GM23338 (cell line): ENCODE data around the gene PIK3R5. TPM values are rescaled to one million over a fixed set of nuclear protein-coding genes. Genes with fewer than 3 reads are reported as not detected.

Experiments
- ATAC-seq: fragments of 200-7000 bp; cut with Tn5 transposase; 3 replicates; pipeline ENCODE4 v1.9.1; 2020
- DNase-seq: peaks from one replicate; pipeline ENCODE4 v3.0.0-alpha.2; 2015; ENCODE audit warnings: low spot score
- H2AFZ ChIP-seq: fragments of 200-600 bp; sonication (generic); 2 replicates; pipeline ENCODE4 v1.8.0; 2016; ENCODE audit warnings: antibody characterized with exemption, mild to moderate bottlenecking, moderate library complexity
- H3F3A ChIP-seq: fragments of 200-600 bp; sonication (generic); replicated peaks from 2 replicates; pipeline ENCODE4 v1.8.0; 2017; ENCODE audit warnings: antibody characterized with exemption, mixed run types, low read depth
- H3K27ac ChIP-seq: fragments of 200-600 bp; sonication (generic); 2 replicates; pipeline ENCODE4 v1.6.1; 2016; ENCODE audit warnings: low read depth
- H3K27me3 ChIP-seq: fragments of 200-600 bp; sonication (generic); 2 replicates; pipeline ENCODE4 v1.8.0; 2016; ENCODE audit warnings: mild to moderate bottlenecking, mixed run types, moderate library complexity; ENCODE audit not compliant: insufficient read depth
- H3K36me3 ChIP-seq: fragments of 200-600 bp; sonication (generic); 2 replicates; pipeline ENCODE4 v1.8.0; 2016; ENCODE audit warnings: mild to moderate bottlenecking; ENCODE audit not compliant: insufficient read depth
- H3K4me1 ChIP-seq: fragments of 200-600 bp; sonication (generic); 2 replicates; pipeline ENCODE4 v1.8.0; 2016; ENCODE audit warnings: mild to moderate bottlenecking, moderate library complexity; ENCODE audit not compliant: insufficient read depth
- H3K4me2 ChIP-seq: fragments of 200-600 bp; sonication (generic); 2 replicates; pipeline ENCODE4 v1.7.1; 2017; ENCODE audit warnings: mixed run types
- H3K4me3 ChIP-seq: fragments of 200-600 bp; sonication (generic); 2 replicates; pipeline ENCODE4 v1.6.1; 2016; ENCODE audit warnings: mixed run types
- H3K79me2 ChIP-seq: fragments of 200-600 bp; sonication (generic); replicated peaks from 2 replicates; pipeline ENCODE4 v1.8.0; 2017; ENCODE audit warnings: mild to moderate bottlenecking; ENCODE audit not compliant: insufficient read depth
- H3K9me2 ChIP-seq: fragments of 200-600 bp; sonication (generic); 2 replicates; pipeline ENCODE4 v1.8.0; 2017; ENCODE audit not compliant: insufficient read depth
- H4K20me1 ChIP-seq: fragments of 200-600 bp; sonication (generic); replicated peaks from 2 replicates; pipeline ENCODE4 v1.8.0; 2017; ENCODE audit warnings: mild to moderate bottlenecking; ENCODE audit not compliant: insufficient read depth
- H3K27ac Mint-ChIP-seq: 2 replicates; pipeline ENCODE4 v1.8.0; 2020; ENCODE audit warnings: inconsistent platforms, mild to moderate bottlenecking, moderate library complexity, mixed read lengths
- H3K27me3 Mint-ChIP-seq: 3 replicates; pipeline ENCODE4 v1.8.0; 2022; ENCODE audit warnings: low read depth, mild to moderate bottlenecking, moderate library complexity, mixed read lengths, inconsistent platforms; ENCODE audit not compliant: insufficient read depth, poor library complexity
- H3K36me3 Mint-ChIP-seq: 3 replicates; pipeline ENCODE4 v1.8.0; 2021; ENCODE audit warnings: low read depth, mild to moderate bottlenecking, inconsistent platforms, moderate library complexity, mixed read lengths
- H3K4me1 Mint-ChIP-seq: 3 replicates; pipeline ENCODE4 v1.8.0; 2020; ENCODE audit warnings: mild to moderate bottlenecking, inconsistent platforms, mixed read lengths
- H3K4me3 Mint-ChIP-seq: 3 replicates; pipeline ENCODE4 v1.8.0; 2021; ENCODE audit warnings: moderate library complexity, mild to moderate bottlenecking, inconsistent platforms, mixed read lengths
- H3K9me3 Mint-ChIP-seq: 3 replicates; pipeline ENCODE4 v1.8.0; 2020; ENCODE audit warnings: moderate library complexity, mild to moderate bottlenecking, inconsistent platforms, mixed read lengths
- CREB1 ChIP-seq: fragments of 250-450 bp; sonication (Bioruptor Pico); IDR thresholded peaks from 2 replicates; pipeline ENCODE4 v1.5.0; 2020; ENCODE audit warnings: low read depth, mild to moderate bottlenecking, moderate library complexity
- ETS1 ChIP-seq: IDR thresholded peaks from 2 replicates; pipeline ENCODE4 v1.6.1; 2016; ENCODE audit warnings: antibody characterized with exemption
- EZH2 ChIP-seq: fragments of 200-600 bp; sonication (generic); IDR thresholded peaks from one replicate; pipeline ENCODE4 v1.8.0; 2017; ENCODE audit warnings: antibody characterized with exemption, mild to moderate bottlenecking, low read depth; ENCODE audit not compliant: unreplicated experiment
- EZH2phosphoT487 ChIP-seq: fragments of 200-600 bp; sonication (generic); IDR thresholded peaks from one replicate; pipeline ENCODE4 v1.8.1; 2018; ENCODE audit warnings: antibody characterized with exemption; ENCODE audit not compliant: unreplicated experiment
- JUNB ChIP-seq: IDR thresholded peaks from one replicate; pipeline ENCODE4 v1.6.1; 2016; ENCODE audit warnings: antibody characterized with exemption; ENCODE audit not compliant: unreplicated experiment
- NANOG ChIP-seq: IDR thresholded peaks from 2 replicates; pipeline ENCODE4 v1.6.1; 2016; ENCODE audit warnings: antibody characterized with exemption, borderline replicate concordance
- POLR2AphosphoS5 ChIP-seq: IDR thresholded peaks from 2 replicates; pipeline ENCODE4 v1.6.1; 2016; ENCODE audit warnings: antibody characterized with exemption, low read depth
- STAT1 ChIP-seq: IDR thresholded peaks from one replicate; pipeline ENCODE4 v1.6.1; 2016; ENCODE audit warnings: antibody characterized with exemption; ENCODE audit not compliant: unreplicated experiment
- ZNF114 ChIP-seq: fragments of 250-450 bp; sonication (Bioruptor Pico); IDR thresholded peaks from 2 replicates; pipeline ENCODE4 v1.5.0; 2020; ENCODE audit warnings: mild to moderate bottlenecking, moderate library complexity
- ZNF331 ChIP-seq: fragments of 250-450 bp; sonication (Bioruptor Pico); IDR thresholded peaks from 2 replicates; pipeline ENCODE4 v1.5.0; 2020; ENCODE audit warnings: low read depth, mild to moderate bottlenecking, moderate library complexity
- polyA plus RNA-seq: library from polyadenylated mRNA; unstranded; fragments of >200 nt; fragmentation: Nextera tagmentation; extraction: Ambion mirVana; gene quantifications from 2 replicates; pipeline ENCODE4 v1.2.1, GENCODE V29; 2016
- total RNA-seq: library from RNA; depleted of rRNA; stranded (reverse); fragments of >200 nt; shearing (Covaris generic); gene quantifications from 2 replicates; pipeline ENCODE4 v1.2.3, GENCODE V29; 2014
- TF ChIP-seq, protein P1 (sequence below): fragments of 250-450 bp; sonication (Bioruptor Pico); IDR thresholded peaks from 2 replicates; pipeline ENCODE4 v1.5.0; 2020; ENCODE audit warnings: mild to moderate bottlenecking, moderate library complexity
- TF ChIP-seq, protein P2 (sequence below), 2 experiments: fragments of 200-600 bp in 1 of 2; sonication (generic) in 1 of 2; conservative IDR thresholded peaks; 2 replicates each; pipeline versions ENCODE4 v1.5.1 to v1.6.1; 2016 to 2017; ENCODE audit warnings: antibody characterized with exemption in 2 of 2, low read depth in 2 of 2, mild to moderate bottlenecking in 2 of 2, moderate library complexity in 1 of 2
- TF ChIP-seq, protein P3 (sequence below): IDR thresholded peaks from one replicate; pipeline ENCODE4 v1.6.1; 2018; ENCODE audit warnings: antibody characterized with exemption; ENCODE audit not compliant: unreplicated experiment

The PIK3R5 gene
- total and polyA plus RNA-seq, 2 experiments from 2014 or later: 1.7 to 9.4 TPM

- Histone ChIP-seq H4K20me1 (no peaks in the 10 kb centered on the region), H3K4me1 (peaks cover 16% of the 10 kb centered on the region), H3K27me3 (no peaks in the 10 kb centered on the region), H3K27ac (no peak overlapping the region), H3F3A (no peaks in the 10 kb centered on the region), H2AFZ (no peak overlapping the region), H3K36me3 (no peaks in the 10 kb centered on the region), H3K79me2 (no peaks in the 10 kb centered on the region), H3K4me2 (no peak overlapping the region), H3K4me3 (no peak overlapping the region), H3K9me2 (no peaks in the 10 kb centered on the region)
- Mint-ChIP-seq H3K36me3 (no peaks in the 10 kb centered on the region), H3K27me3 (peaks cover 7% of the 10 kb centered on the region), H3K4me1 (peaks cover 12% of the 10 kb centered on the region), H3K9me3 (no peaks in the 10 kb centered on the region), H3K27ac (no peak overlapping the region), H3K4me3 (no peak overlapping the region)
- ATAC-seq (no peak), DNase-seq (no peak)
- TF ChIP-seq POLR2AphosphoS5: no peak
- no peak for TF ChIP-seq ZNF331 (CRISPR knock-in tag)
- TF ChIP-seq, protein P1, sequence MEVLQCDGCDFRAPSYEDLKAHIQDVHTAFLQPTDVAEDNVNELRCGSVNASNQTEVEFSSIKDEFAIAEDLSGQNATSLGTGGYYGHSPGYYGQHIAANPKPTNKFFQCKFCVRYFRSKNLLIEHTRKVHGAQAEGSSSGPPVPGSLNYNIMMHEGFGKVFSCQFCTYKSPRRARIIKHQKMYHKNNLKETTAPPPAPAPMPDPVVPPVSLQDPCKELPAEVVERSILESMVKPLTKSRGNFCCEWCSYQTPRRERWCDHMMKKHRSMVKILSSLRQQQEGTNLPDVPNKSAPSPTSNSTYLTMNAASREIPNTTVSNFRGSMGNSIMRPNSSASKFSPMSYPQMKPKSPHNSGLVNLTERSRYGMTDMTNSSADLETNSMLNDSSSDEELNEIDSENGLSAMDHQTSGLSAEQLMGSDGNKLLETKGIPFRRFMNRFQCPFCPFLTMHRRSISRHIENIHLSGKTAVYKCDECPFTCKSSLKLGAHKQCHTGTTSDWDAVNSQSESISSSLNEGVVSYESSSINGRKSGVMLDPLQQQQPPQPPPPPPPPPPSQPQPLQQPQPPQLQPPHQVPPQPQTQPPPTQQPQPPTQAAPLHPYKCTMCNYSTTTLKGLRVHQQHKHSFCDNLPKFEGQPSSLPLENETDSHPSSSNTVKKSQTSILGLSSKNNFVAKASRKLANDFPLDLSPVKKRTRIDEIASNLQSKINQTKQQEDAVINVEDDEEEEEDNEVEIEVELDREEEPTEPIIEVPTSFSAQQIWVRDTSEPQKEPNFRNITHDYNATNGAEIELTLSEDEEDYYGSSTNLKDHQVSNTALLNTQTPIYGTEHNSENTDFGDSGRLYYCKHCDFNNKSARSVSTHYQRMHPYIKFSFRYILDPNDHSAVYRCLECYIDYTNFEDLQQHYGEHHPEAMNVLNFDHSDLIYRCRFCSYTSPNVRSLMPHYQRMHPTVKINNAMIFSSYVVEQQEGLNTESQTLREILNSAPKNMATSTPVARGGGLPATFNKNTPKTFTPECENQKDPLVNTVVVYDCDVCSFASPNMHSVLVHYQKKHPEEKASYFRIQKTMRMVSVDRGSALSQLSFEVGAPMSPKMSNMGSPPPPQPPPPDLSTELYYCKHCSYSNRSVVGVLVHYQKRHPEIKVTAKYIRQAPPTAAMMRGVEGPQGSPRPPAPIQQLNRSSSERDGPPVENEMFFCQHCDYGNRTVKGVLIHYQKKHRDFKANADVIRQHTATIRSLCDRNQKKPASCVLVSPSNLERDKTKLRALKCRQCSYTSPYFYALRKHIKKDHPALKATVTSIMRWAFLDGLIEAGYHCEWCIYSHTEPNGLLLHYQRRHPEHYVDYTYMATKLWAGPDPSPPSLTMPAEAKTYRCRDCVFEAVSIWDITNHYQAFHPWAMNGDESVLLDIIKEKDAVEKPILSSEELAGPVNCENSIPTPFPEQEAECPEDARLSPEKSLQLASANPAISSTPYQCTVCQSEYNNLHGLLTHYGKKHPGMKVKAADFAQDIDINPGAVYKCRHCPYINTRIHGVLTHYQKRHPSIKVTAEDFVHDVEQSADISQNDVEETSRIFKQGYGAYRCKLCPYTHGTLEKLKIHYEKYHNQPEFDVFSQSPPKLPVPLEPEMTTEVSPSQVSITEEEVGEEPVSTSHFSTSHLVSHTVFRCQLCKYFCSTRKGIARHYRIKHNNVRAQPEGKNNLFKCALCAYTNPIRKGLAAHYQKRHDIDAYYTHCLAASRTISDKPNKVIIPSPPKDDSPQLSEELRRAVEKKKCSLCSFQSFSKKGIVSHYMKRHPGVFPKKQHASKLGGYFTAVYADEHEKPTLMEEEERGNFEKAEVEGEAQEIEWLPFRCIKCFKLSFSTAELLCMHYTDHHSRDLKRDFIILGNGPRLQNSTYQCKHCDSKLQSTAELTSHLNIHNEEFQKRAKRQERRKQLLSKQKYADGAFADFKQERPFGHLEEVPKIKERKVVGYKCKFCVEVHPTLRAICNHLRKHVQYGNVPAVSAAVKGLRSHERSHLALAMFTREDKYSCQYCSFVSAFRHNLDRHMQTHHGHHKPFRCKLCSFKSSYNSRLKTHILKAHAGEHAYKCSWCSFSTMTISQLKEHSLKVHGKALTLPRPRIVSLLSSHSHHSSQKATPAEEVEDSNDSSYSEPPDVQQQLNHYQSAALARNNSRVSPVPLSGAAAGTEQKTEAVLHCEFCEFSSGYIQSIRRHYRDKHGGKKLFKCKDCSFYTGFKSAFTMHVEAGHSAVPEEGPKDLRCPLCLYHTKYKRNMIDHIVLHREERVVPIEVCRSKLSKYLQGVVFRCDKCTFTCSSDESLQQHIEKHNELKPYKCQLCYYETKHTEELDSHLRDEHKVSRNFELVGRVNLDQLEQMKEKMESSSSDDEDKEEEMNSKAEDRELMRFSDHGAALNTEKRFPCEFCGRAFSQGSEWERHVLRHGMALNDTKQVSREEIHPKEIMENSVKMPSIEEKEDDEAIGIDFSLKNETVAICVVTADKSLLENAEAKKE (CRISPR knock-in tag): no peak
- TF ChIP-seq ETS1: no peak
- TF ChIP-seq EZH2phosphoT487: no peak
- no peak for TF ChIP-seq CREB1 (CRISPR knock-in tag)
- no peak for TF ChIP-seq STAT1
- TF ChIP-seq, protein P2, sequence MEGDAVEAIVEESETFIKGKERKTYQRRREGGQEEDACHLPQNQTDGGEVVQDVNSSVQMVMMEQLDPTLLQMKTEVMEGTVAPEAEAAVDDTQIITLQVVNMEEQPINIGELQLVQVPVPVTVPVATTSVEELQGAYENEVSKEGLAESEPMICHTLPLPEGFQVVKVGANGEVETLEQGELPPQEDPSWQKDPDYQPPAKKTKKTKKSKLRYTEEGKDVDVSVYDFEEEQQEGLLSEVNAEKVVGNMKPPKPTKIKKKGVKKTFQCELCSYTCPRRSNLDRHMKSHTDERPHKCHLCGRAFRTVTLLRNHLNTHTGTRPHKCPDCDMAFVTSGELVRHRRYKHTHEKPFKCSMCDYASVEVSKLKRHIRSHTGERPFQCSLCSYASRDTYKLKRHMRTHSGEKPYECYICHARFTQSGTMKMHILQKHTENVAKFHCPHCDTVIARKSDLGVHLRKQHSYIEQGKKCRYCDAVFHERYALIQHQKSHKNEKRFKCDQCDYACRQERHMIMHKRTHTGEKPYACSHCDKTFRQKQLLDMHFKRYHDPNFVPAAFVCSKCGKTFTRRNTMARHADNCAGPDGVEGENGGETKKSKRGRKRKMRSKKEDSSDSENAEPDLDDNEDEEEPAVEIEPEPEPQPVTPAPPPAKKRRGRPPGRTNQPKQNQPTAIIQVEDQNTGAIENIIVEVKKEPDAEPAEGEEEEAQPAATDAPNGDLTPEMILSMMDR (conservative IDR thresholded peaks at IDR 0.05; ENCODE audit: low read depth in 2 of 2): no peak
- TF ChIP-seq, protein P3, sequence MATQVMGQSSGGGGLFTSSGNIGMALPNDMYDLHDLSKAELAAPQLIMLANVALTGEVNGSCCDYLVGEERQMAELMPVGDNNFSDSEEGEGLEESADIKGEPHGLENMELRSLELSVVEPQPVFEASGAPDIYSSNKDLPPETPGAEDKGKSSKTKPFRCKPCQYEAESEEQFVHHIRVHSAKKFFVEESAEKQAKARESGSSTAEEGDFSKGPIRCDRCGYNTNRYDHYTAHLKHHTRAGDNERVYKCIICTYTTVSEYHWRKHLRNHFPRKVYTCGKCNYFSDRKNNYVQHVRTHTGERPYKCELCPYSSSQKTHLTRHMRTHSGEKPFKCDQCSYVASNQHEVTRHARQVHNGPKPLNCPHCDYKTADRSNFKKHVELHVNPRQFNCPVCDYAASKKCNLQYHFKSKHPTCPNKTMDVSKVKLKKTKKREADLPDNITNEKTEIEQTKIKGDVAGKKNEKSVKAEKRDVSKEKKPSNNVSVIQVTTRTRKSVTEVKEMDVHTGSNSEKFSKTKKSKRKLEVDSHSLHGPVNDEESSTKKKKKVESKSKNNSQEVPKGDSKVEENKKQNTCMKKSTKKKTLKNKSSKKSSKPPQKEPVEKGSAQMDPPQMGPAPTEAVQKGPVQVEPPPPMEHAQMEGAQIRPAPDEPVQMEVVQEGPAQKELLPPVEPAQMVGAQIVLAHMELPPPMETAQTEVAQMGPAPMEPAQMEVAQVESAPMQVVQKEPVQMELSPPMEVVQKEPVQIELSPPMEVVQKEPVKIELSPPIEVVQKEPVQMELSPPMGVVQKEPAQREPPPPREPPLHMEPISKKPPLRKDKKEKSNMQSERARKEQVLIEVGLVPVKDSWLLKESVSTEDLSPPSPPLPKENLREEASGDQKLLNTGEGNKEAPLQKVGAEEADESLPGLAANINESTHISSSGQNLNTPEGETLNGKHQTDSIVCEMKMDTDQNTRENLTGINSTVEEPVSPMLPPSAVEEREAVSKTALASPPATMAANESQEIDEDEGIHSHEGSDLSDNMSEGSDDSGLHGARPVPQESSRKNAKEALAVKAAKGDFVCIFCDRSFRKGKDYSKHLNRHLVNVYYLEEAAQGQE: no peak
- TF ChIP-seq EZH2: no peak
- no peak for TF ChIP-seq ZNF114 (CRISPR knock-in tag)
- TF ChIP-seq JUNB: no peak
- TF ChIP-seq NANOG: no peak
Observed at GRCh38 chr17:8861495-8862181, 103.9 kb downstream of the PIK3R5 start.
